ENCODE measurements around the gene JPT2.

Gene JPT2

DNA sequence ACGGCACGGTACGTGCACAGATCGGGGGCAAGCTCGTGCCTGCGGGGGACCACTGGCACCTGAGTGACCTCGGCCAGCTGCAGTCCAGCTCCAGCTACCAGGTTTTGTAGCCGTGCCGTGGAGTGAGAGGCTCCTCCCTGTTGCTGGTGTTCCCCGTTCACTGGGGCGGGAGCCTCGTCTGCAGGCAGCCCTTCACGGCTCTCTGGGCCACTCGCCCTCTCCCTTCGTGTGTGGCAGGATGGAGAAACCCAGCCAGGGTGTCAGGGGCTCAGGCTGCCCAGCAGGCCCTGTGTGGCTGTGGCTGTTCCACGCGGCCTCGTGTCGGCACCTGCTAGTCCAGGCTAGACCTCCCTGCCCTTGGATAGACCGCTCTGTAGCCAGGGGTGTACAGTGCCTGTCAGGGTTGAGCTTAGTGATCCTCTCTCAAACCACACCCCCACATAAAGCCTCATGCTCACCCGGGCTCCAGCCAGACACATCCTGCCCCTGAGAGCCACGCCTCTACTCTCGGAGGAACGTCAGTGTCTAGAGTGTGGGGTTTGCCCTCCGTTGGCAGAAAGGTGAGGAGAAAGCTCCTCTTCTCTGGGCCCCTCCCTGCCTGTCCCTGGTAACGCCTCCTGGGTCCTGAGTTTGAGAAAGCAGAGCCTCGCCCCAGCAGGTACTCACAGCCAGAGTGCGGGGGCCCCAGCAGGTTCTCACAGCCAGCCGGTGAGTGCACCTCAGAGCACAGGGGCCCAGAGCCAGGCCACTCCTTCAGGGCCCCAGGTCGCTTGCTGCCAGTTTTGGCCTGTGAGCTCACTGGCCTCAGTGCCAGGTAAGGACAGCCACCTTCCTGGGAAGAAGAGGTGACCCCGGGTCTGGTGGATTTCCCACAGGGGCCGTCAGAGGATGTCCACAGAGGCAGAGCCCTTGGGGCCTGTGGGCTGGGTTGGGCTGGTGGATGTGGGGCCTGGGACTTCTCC is 65.6 kb downstream of the JPT2 start:
- peaks cover 12% of the 10 kb centered on the region; the same call in 1 of the 2 replicates for H3K9me3 ChIP-seq (ENCODE audit: control insufficient read depth, insufficient read depth, low read length)
- peaks cover 8% of the 10 kb centered on the region for H3F3A ChIP-seq (ENCODE audit: control insufficient read depth, insufficient read depth)
- H4K20me1 ChIP-seq (ENCODE audit: control insufficient read depth, insufficient read depth, low read depth, low read length) = no peaks in the 10 kb centered on the region
- TF ChIP-seq EZH2phosphoT487 (IDR thresholded peaks at IDR 0.05; ENCODE audit: borderline replicate concordance, low read length) = no peak
- TF ChIP-seq, protein P1, sequence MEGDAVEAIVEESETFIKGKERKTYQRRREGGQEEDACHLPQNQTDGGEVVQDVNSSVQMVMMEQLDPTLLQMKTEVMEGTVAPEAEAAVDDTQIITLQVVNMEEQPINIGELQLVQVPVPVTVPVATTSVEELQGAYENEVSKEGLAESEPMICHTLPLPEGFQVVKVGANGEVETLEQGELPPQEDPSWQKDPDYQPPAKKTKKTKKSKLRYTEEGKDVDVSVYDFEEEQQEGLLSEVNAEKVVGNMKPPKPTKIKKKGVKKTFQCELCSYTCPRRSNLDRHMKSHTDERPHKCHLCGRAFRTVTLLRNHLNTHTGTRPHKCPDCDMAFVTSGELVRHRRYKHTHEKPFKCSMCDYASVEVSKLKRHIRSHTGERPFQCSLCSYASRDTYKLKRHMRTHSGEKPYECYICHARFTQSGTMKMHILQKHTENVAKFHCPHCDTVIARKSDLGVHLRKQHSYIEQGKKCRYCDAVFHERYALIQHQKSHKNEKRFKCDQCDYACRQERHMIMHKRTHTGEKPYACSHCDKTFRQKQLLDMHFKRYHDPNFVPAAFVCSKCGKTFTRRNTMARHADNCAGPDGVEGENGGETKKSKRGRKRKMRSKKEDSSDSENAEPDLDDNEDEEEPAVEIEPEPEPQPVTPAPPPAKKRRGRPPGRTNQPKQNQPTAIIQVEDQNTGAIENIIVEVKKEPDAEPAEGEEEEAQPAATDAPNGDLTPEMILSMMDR (IDR thresholded peaks at IDR 0.05; ENCODE audit: low read depth, low read length, poor library complexity, severe bottlenecking) = no peak
- no peak overlapping the region for H3K27ac ChIP-seq (ENCODE audit: low read depth, low read length)
- no peak overlapping the region for H3K4me2 ChIP-seq (ENCODE audit: low read length)
- no peak overlapping the region for H3K4me3 ChIP-seq (ENCODE audit: low read length)
- H3K36me3 ChIP-seq (ENCODE audit: control insufficient read depth, low read length) = peaks cover 56% of the 10 kb centered on the region
- H3K9me2 ChIP-seq (replicated peaks; ENCODE audit: control insufficient read depth, low read length) = no peaks in the 10 kb centered on the region
- no peaks in the 10 kb centered on the region for H3K4me1 ChIP-seq (ENCODE audit: control insufficient read depth, low read length)
- peaks cover 13% of the 10 kb centered on the region for H3K79me2 ChIP-seq (ENCODE audit: control insufficient read depth, low read length)
- no peaks in the 10 kb centered on the region for H3K27me3 ChIP-seq (ENCODE audit: control insufficient read depth, low read length)

DNA sequence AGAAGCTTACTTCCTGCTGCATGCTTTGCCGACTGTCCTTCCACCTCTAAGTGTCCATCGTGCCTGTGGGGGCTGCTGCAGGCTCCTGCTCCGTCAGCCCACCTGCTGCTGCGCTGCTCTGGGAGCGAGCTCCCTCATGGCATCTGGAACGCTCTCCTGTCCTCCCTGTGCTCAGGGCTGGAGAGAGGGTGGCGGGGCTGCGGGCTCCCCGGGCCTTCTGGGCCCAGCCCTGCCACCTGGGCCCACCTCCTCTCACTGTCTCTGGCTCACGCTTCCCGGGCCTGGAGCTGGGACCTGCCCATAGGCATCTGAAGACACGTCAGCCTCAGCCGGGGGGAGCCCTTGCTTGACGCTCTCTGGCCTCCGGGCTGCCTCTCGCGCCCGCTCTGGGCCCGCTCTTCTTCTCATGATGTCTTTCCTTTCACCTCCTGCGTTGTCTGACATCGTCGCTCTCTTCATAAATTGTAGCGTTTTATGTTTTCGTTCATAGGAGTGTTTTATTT is 66.3 kb downstream of the JPT2 start:
- Histone ChIP-seq H3K4me1 (ENCODE audit: control insufficient read depth, low read length) (no peaks in the 10 kb centered on the region), H3K27ac (ENCODE audit: low read depth, low read length) (no peak overlapping the region), H4K20me1 (ENCODE audit: control insufficient read depth, insufficient read depth, low read depth, low read length) (no peaks in the 10 kb centered on the region), H3K9me2 (replicated peaks; ENCODE audit: control insufficient read depth, low read length) (no peaks in the 10 kb centered on the region), H3K4me3 (ENCODE audit: low read length) (no peak overlapping the region), H3K27me3 (ENCODE audit: control insufficient read depth, low read length) (no peaks in the 10 kb centered on the region), H3F3A (ENCODE audit: control insufficient read depth, insufficient read depth) (peaks cover under 1% of the 10 kb centered on the region), H3K9me3 (ENCODE audit: control insufficient read depth, insufficient read depth, low read length) (peaks cover 5% of the 10 kb centered on the region; the same call in 1 of the 2 replicates), H3K4me2 (ENCODE audit: low read length) (no peak overlapping the region), H3K79me2 (ENCODE audit: control insufficient read depth, low read length) (peaks cover 9% of the 10 kb centered on the region), H3K36me3 (ENCODE audit: control insufficient read depth, low read length) (peaks cover 63% of the 10 kb centered on the region)
- TF ChIP-seq, protein P1 (IDR thresholded peaks at IDR 0.05; ENCODE audit: low read depth, low read length, poor library complexity, severe bottlenecking) = no peak
- TF ChIP-seq EZH2phosphoT487 (IDR thresholded peaks at IDR 0.05; ENCODE audit: borderline replicate concordance, low read length) = no peak

DNA sequence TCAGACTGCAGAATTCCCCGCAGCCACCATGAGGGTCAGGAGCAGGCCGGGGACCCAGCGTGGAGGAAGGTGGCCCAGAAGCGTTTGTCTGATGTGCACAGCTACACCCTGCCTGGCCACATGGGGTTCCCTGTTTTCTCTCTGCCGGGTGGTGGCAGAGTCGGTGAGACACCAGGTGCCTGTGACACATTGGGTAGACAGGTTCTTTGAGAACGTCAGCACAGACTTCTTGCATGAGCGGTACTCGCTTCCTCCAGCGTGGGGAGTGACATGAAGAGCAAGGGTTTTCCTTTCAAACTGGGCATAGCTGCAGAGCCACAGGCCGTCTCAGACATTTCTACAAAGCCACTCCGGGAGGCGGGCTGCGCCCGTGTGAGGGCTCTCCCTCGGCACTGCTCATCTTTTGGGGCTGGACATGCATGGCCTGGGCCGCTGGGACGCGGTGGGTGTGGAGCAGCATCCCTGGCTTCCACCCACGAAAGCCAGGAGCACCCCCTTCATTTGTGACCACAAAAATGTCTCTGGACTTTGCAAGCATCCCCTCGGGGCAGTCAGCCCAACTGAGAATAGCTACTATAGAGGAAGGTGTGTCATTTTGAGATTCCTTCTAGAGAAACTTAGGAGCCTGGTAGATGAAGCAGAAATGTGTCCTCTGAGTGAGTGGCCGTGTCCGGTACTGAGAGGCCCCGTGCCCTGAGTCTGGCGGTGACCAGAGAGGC is 67.3 kb downstream of the JPT2 start:
- H3K4me1 ChIP-seq (ENCODE audit: control insufficient read depth, low read length) = no peaks in the 10 kb centered on the region
- no peak overlapping the region for H3K4me2 ChIP-seq (ENCODE audit: low read length)
- no peaks in the 10 kb centered on the region for H3K9me3 ChIP-seq (ENCODE audit: control insufficient read depth, insufficient read depth, low read length)
- no peak overlapping the region for H3K27ac ChIP-seq (ENCODE audit: low read depth, low read length)
- H3K4me3 ChIP-seq (ENCODE audit: low read length) = no peak overlapping the region
- TF ChIP-seq, protein P1 (IDR thresholded peaks at IDR 0.05; ENCODE audit: low read depth, low read length, poor library complexity, severe bottlenecking) = no peak
- TF ChIP-seq EZH2phosphoT487 (IDR thresholded peaks at IDR 0.05; ENCODE audit: borderline replicate concordance, low read length) = no peak
- H3K27me3 ChIP-seq (ENCODE audit: control insufficient read depth, low read length) = no peaks in the 10 kb centered on the region
- H3K79me2 ChIP-seq (ENCODE audit: control insufficient read depth, low read length) = peaks cover 3% of the 10 kb centered on the region
- no peaks in the 10 kb centered on the region for H3F3A ChIP-seq (ENCODE audit: control insufficient read depth, insufficient read depth)
- peaks cover 61% of the 10 kb centered on the region for H3K36me3 ChIP-seq (ENCODE audit: control insufficient read depth, low read length)
- H4K20me1 ChIP-seq (ENCODE audit: control insufficient read depth, insufficient read depth, low read depth, low read length) = no peaks in the 10 kb centered on the region
- H3K9me2 ChIP-seq (replicated peaks; ENCODE audit: control insufficient read depth, low read length) = no peaks in the 10 kb centered on the region
